GM13977 (cell line): ENCODE data around the gene ST7.

Experiments used
- DNase-seq: peaks from one replicate; pipeline ENCODE4 v3.0.0; 2012; ENCODE audit warnings: low spot score
- CTCF ChIP-seq: IDR thresholded peaks from 2 replicates; pipeline ENCODE4 v1.5.1; 2012; ENCODE audit warnings: mild to moderate bottlenecking, control low read depth; ENCODE audit not compliant: insufficient read depth; ENCODE audit errors: extremely low read depth, missing control alignments
- in situ Hi-C: fragments of 300-500 bp; cut with MboI; formaldehyde crosslinking; loops from one replicate; pipeline ENCODE4 v1.12.0; 2022; ENCODE audit warnings: low sequenced_read_pairs, low pct_unique_long_range_greater_than_20kb, mixed read lengths, inconsistent platforms; ENCODE audit not compliant: unreplicated experiment

ST7 gene

DNA sequence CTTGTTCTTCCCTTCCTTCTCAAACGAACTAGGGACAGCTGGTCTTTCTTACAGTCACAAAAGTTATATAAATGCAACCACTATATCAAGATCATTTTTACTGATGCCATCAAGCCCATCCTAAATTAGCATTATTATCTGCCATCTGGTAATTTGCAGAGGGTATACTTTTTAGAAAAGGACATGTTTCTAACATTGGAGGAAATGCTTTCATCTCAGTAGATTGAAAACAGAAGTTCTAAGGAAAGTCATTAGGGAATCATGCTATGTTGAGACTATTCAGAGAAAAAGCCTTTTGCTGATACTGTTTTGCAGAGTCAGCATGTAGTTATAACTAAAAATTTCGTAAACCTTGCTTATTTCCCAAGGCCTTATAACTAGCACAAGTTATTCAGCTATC, 222.9 kb downstream of the ST7 start:
- no peak for TF ChIP-seq CTCF
- in situ Hi-C loops, result no loop called here
- DNase-seq, result no peak

GRCh38 chr7:117178600-117178999, 225.3 kb downstream of the ST7 start:
- in situ Hi-C loops, result no loop called here
- TF ChIP-seq CTCF, result no peak
- no peak for DNase-seq

DNA sequence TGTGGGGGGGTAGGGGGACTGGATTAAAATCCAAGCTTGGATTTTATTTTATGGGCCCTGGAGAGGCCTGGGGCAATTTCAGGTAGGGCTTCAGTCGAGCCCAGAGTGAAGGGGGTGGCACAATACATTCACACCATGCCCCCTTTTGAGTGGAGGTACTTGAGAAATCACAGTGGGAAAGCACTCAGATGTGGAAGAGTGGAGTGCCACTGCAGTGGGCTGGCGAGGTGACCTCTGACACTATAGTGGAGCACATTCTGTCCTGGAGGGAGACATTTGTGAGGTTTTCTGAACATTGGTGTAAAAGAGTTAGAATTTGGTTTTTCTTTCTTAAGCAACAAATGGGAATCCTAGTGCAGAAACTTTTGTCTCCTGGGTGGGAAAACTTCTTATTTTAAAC, 226.4 kb downstream of the ST7 start:
- DNase-seq, result no peak
- TF ChIP-seq CTCF, result no peak
- in situ Hi-C loops, result no loop called here

- DNase-seq, result no peak
- TF ChIP-seq CTCF, result no peak
- in situ Hi-C loops, result no loop called here
These were observed 230.4 kb downstream of the ST7 start for GRCh38 chr7:117183729-117184128.

- TF ChIP-seq CTCF, result no peak
- in situ Hi-C loops, result no loop called here
- DNase-seq, result no peak
These were observed 231.1 kb downstream of the ST7 start for GRCh38 chr7:117184367-117184766.

GRCh38 chr7:117185124-117185523, 231.8 kb downstream of the ST7 start:
- no peak for TF ChIP-seq CTCF
- in situ Hi-C loops, result no loop called here
- DNase-seq, result no peak
